Measurements from ENCODE around the gene C15orf62.

The C15orf62 gene

GRCh38 chr15:40808861-40809450, 39.2 kb downstream of the C15orf62 start:
- in situ Hi-C loops (cut with MboI; ENCODE audit: low sequenced_read_pairs): no loop called here

DNA sequence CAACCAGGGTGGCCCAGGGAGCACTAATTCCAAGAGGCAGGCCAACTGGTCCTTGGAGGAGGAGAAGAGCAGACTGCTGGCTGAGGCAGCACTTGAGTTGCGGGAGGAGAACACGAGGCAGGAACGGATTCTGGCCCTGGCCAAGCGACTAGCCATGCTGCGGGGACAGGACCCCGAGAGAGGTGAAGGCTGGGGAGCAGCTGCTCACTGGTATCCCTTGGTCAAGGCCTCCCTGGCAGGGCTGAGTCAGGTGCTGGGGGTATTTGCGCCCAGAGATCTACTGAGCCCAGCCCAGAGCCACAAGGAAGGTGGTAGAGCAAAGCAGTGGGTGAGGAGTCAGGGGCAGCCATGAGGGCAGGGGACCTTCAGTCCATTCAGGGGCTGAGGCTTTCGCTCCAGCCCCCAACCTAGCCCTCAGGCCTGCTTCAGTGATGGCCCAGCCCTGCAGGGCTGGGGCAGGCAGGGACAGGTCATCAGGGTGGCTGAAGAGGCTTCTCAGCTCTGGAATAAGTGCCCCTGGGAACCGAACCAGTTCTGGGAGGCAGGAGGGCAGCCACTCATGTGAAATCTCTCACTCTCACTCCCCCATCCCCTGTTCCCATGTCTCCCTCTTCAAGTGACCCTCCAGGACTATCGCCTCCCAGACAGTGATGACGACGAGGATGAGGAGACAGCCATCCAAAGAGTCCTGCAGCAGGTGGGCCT, 43.1 kb downstream of the C15orf62 start:
- in situ Hi-C loops (cut with MboI; ENCODE audit: low sequenced_read_pairs): no loop called here

DNA sequence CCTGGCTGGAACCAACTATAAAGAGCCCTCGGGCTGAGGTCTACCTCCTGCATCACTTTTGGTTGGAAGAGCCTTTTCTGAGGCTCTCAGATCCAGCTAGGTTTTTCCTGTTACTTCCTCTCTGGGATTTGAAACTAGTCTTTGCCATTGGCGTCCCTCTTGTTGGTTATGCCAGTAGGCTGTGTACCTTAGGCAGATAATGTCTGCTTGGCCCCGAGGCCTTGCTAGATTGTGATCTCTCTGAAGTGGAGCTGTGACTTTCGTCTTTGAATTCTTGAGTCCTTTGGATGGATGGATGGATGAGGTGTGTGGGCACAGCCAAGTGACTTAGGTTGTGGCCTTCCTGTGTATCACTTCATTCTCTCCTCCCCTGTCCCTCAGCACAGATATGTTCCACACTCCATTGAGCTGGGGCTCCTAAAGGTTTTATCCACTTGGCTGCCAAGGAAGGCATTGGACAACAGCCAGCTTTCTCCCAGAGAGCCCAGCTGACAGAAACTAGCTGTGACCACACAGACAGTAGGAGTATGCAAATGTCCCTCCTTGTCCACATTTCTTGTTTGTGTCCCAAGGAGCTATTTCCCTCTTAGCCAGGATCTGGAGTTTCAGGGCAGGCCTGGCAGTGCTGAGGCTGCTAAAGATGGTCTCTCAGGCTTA, 45.4 kb downstream of the C15orf62 start:
- in situ Hi-C loops (cut with MboI; ENCODE audit: low sequenced_read_pairs): no loop called here

DNA sequence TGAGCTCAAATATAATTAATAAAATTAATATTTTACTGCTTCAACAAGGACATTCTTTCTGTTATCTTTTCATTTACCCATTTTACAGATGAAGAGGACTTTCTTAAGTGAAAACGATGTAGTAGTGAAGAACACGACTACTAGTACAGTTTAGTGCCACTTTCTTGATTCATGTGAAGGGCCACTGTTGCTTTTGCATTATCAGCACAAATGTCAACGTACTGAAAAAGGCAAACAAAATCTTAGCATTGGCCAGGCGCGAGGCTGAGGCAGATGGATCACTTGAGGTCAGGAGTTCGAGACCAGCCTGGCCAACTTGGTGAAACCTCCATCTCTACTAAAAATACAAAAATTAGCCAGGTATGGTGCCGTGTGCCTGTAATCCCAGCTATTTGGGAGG, 49.3 kb downstream of the C15orf62 start:
- in situ Hi-C loops (cut with MboI; ENCODE audit: low sequenced_read_pairs): no loop called here

DNA sequence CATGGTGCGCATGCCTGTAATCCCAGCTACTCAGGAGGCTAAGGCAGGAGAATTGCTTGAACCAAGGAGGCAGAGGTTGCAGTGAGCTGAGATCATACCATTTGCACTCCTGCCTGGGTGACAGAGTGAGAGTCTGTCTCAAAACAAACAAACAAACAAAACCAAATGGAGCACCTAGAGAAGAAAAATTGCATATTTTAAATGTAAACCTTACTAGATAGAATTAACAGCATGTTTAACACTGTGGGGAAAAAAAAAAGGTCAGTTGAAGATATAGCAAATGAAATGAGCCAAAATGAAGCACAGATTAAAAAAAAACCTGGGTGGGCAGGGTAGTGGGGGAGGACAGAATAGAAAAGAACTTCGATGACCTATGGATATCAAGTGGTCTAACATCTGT, 51.4 kb downstream of the C15orf62 start:
- in situ Hi-C loops (cut with MboI; ENCODE audit: low sequenced_read_pairs): no loop called here
